Endothelial cell of umbilical vein (primary cell): Measurements from ENCODE around the gene RAB3C. TPM values are rescaled to one million over a fixed set of nuclear protein-coding genes. Genes with fewer than 3 reads are reported as not detected.

Experiments
- BruUV-seq: library from RNA; stranded (reverse); fragments of 400-500 nt; replicated peaks from 2 replicates; lab custom pipeline; 2021; lab: Mats Ljungman, UMichigan
- CTCF ChIA-PET: fragments of 300-600, 350-600 bp; sonication (Branson Sonifier 250); formaldehyde crosslinking; loops from one replicate; lab custom pipeline; 2021; ENCODE audit warnings: antibody characterized with exemption, inconsistent platforms; lab: Charles Lee
- POLR2A ChIA-PET: fragments of 300-600, 350-600 bp; sonication (Branson Sonifier 250); formaldehyde crosslinking; loops from one replicate; lab custom pipeline; 2021; ENCODE audit warnings: antibody characterized with exemption, inconsistent platforms; lab: Charles Lee
- DNase-seq: peaks from one replicate; pipeline ENCODE4 v3.0.0-alpha.2; 2011; ENCODE audit warnings: low read depth, low spot score
- FAIRE-seq: peaks from 2 replicates; lab custom pipeline; 2011; peaks lifted over from hg19 to GRCh38; lab: Jason Lieb, UNC
- H2AFZ ChIP-seq: 2 replicates; pipeline ENCODE4 v1.6.0; 2012; ENCODE audit warnings: low read depth, low read length, control low read depth, inconsistent platforms
- H3K27ac ChIP-seq: 2 replicates; pipeline ENCODE4 v1.5.1; 2011; ENCODE audit warnings: low read depth, mild to moderate bottlenecking, control low read depth, low read length, moderate library complexity; ENCODE audit not compliant: insufficient read depth
- H3K27me3 ChIP-seq, 2 experiments: 2 replicates each; pipeline versions ENCODE4 v1.6.0 to v1.6.1; 2011; ENCODE audit warnings: low read length in 2 of 2, mixed read lengths in 1 of 2; ENCODE audit not compliant: control insufficient read depth in 2 of 2, insufficient read depth in 2 of 2
- H3K36me3 ChIP-seq, 2 experiments: 2 replicates in 1 of 2; 3 replicates in 1 of 2; pipeline ENCODE4 v1.5.1; 2011; ENCODE audit warnings: low read length in 2 of 2, mild to moderate bottlenecking in 1 of 2, moderate library complexity in 1 of 2; ENCODE audit not compliant: control insufficient read depth in 2 of 2, insufficient read depth in 2 of 2; ENCODE audit errors: extremely low read depth in 1 of 2
- H3K4me1 ChIP-seq: 3 replicates; pipeline ENCODE4 v1.5.1; 2011; ENCODE audit warnings: mild to moderate bottlenecking, low read length; ENCODE audit not compliant: control insufficient read depth, insufficient read depth; ENCODE audit errors: extremely low read depth
- H3K4me2 ChIP-seq: 2 replicates; pipeline ENCODE4 v1.6.1; 2011; ENCODE audit warnings: low read length, control low read depth, mixed read lengths; ENCODE audit not compliant: insufficient read depth
- H3K4me3 ChIP-seq, 3 experiments: fragments of 200-600 bp in 1 of 3; sonication (generic), shearing (Covaris generic) in 1 of 3; replicated peaks in 1 of 3; 2 replicates each; pipeline ENCODE4 v1.5.1; 2011 to 2016; ENCODE audit warnings: control low read depth in 3 of 3, low read length in 3 of 3, mild to moderate bottlenecking in 2 of 3, inconsistent platforms in 1 of 3, low read depth in 1 of 3, moderate library complexity in 1 of 3; ENCODE audit not compliant: insufficient read depth in 1 of 3
- H3K79me2 ChIP-seq: 2 replicates; pipeline ENCODE4 v1.6.0; 2012; ENCODE audit warnings: low read length, inconsistent platforms; ENCODE audit not compliant: control insufficient read depth, insufficient read depth
- H3K9ac ChIP-seq: replicated peaks from 2 replicates; pipeline ENCODE3; 2011; ENCODE audit warnings: low read length, control low read depth; ENCODE audit not compliant: insufficient read depth; ENCODE audit errors: extremely low read depth
- H3K9me1 ChIP-seq: replicated peaks from 3 replicates; pipeline ENCODE4 v1.6.0; 2011; ENCODE audit warnings: mild to moderate bottlenecking, low read length; ENCODE audit not compliant: control insufficient read depth, insufficient read depth; ENCODE audit errors: extremely low read depth
- H3K9me3 ChIP-seq: replicated peaks from 2 replicates; pipeline ENCODE4 v1.5.1; 2012; ENCODE audit warnings: low read length, inconsistent platforms; ENCODE audit not compliant: control insufficient read depth, insufficient read depth
- H4K20me1 ChIP-seq: replicated peaks from 2 replicates; pipeline ENCODE3; 2011; ENCODE audit warnings: mild to moderate bottlenecking, low read length; ENCODE audit not compliant: control insufficient read depth, insufficient read depth; ENCODE audit errors: extremely low read depth
- FOS ChIP-seq: IDR thresholded peaks from 2 replicates; pipeline ENCODE4 v1.6.1; 2011; ENCODE audit warnings: mild to moderate bottlenecking, low read length, moderate library complexity, borderline replicate concordance; ENCODE audit not compliant: insufficient read depth
- GATA2 ChIP-seq: IDR thresholded peaks from 2 replicates; pipeline ENCODE4 v1.7.0; 2011; ENCODE audit warnings: low read depth, mild to moderate bottlenecking, moderate library complexity, mixed read lengths, low read length; ENCODE audit not compliant: insufficient read length, insufficient read depth
- JUN ChIP-seq: IDR thresholded peaks from 2 replicates; pipeline ENCODE4 v1.6.1; 2011; ENCODE audit warnings: borderline replicate concordance, low read depth; ENCODE audit not compliant: insufficient read length, insufficient read depth
- MYC ChIP-seq: IDR thresholded peaks from one replicate; pipeline ENCODE4 v1.6.1; 2011; ENCODE audit warnings: mild to moderate bottlenecking, low read depth, low read length
- POLR2A ChIP-seq: IDR thresholded peaks from 2 replicates; pipeline ENCODE4 v1.6.1; 2012; ENCODE audit warnings: low read depth, mild to moderate bottlenecking, control low read depth, low read length
- dilution Hi-C: fragments of 300-500 bp; cut with MboI; formaldehyde crosslinking; loops from one replicate; pipeline ENCODE4 v1.15.0; 2019; ENCODE audit warnings: low sequenced_read_pairs; ENCODE audit not compliant: extremely low pct_ligation_motif_present
- intact Hi-C: fragments of 100-400 bp; cut with micrococcal nuclease; formaldehyde crosslinking; loops from one replicate; pipeline ENCODE4 v1.10.0; 2022
- polyA plus RNA-seq, 4 experiments: library from polyadenylated mRNA; depleted of rRNA in 3 of 4; stranded (reverse) in 3 of 4; unstranded in 1 of 4; fragments of >200 nt; gene quantifications; 2 replicates each; pipeline versions ENCODE4 v1.2.1 to v1.2.3, GENCODE V29; 2011 to 2012; ENCODE audit warnings: missing spikeins in 1 of 4
- total RNA-seq: library from RNA; stranded (reverse); gene quantifications from 2 replicates; pipeline ENCODE4 v1.2.3, GENCODE V29; 2021
- TF ChIP-seq, protein P1 (sequence below), 2 donors: IDR thresholded peaks; 1 replicate in 1 of 2; 2 replicates in 1 of 2; pipeline ENCODE4 v1.5.1; 2011; ENCODE audit warnings: low read length in 2 of 2, mild to moderate bottlenecking in 2 of 2, moderate library complexity in 2 of 2, control low read depth in 1 of 2, inconsistent platforms in 1 of 2, low read depth in 1 of 2; ENCODE audit not compliant: insufficient read depth in 1 of 2; ENCODE audit errors: extremely low read depth in 1 of 2

The RAB3C gene
- total and polyA plus RNA-seq, 2 donors (not counting 3 experiments of a cell fraction or from before 2014, with no cell fraction given): 0.04 to 0.66 TPM

GRCh38 chr5:58677650-58678049 is 94.8 kb downstream of the RAB3C start:
- FAIRE-seq (peak; percentile 63), DNase-seq (peak; percentile 54)
- H4K20me1 ChIP-seq: no peaks in the 10 kb centered on the region
- H3K79me2 ChIP-seq: no peaks in the 10 kb centered on the region
- H2AFZ ChIP-seq: no peak overlapping the region
- H3K4me3 ChIP-seq: no peak overlapping the region
- peak overlapping the region; percentile 60 for H3K27ac ChIP-seq
- no peak for TF ChIP-seq MYC
- peak; percentile 51 for TF ChIP-seq FOS
- TF ChIP-seq GATA2: peak; percentile 75
- TF ChIP-seq, protein P1, sequence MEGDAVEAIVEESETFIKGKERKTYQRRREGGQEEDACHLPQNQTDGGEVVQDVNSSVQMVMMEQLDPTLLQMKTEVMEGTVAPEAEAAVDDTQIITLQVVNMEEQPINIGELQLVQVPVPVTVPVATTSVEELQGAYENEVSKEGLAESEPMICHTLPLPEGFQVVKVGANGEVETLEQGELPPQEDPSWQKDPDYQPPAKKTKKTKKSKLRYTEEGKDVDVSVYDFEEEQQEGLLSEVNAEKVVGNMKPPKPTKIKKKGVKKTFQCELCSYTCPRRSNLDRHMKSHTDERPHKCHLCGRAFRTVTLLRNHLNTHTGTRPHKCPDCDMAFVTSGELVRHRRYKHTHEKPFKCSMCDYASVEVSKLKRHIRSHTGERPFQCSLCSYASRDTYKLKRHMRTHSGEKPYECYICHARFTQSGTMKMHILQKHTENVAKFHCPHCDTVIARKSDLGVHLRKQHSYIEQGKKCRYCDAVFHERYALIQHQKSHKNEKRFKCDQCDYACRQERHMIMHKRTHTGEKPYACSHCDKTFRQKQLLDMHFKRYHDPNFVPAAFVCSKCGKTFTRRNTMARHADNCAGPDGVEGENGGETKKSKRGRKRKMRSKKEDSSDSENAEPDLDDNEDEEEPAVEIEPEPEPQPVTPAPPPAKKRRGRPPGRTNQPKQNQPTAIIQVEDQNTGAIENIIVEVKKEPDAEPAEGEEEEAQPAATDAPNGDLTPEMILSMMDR (IDR thresholded peaks at IDR 0.05; ENCODE audit: extremely low read depth in 1 of 2, insufficient read depth in 1 of 2, low read depth in 1 of 2, low read length in 2 of 2): no peak
- peak; percentile 56 for TF ChIP-seq JUN
- TF ChIP-seq POLR2A: no peak
- H3K9me3 ChIP-seq: no peaks in the 10 kb centered on the region
- no TSS peak for BruUV-seq
- peak overlapping the region; percentile 27 for H3K4me2 ChIP-seq
- H3K36me3 ChIP-seq: no peaks in the 10 kb centered on the region
- H3K9me1 ChIP-seq: no peaks in the 10 kb centered on the region
- ChIA-PET POLR2A (interaction anchor here (1.3 kb wide), 1 partner anchor 10 kb away, joined by 6 read pairs; no protein-coding TSS in a partner anchor), CTCF (interaction anchor here (1.0 to 2.4 kb wide), 9 partner anchors 10 to 180 kb away, joined by 3 to 33 read pairs (median 4); no protein-coding TSS in a partner anchor)
- H3K27me3 ChIP-seq: no peaks in the 10 kb centered on the region
- dilution Hi-C loops: no loop called here
- H3K9ac ChIP-seq: peak overlapping the region; percentile 22
- peaks cover 60% of the 10 kb centered on the region for H3K4me1 ChIP-seq
- intact Hi-C loops: no loop called here
